Naive thymus-derived CD8-positive, alpha-beta T cell (primary cell): Measurements from ENCODE around the gene SPP2. TPM values are rescaled to one million over a fixed set of nuclear protein-coding genes. Genes with fewer than 3 reads are reported as not detected.

Experiments used
- ATAC-seq, 2 donors: fragments of 150-1000 bp; cut with Tn5 transposase in 1 of 2; sonication (Bioruptor Pico), chemical (Tn5 transposase) in 1 of 2; 1 replicate in 1 of 2; 2 replicates in 1 of 2; pipeline ENCODE4 v1.10.0; 2021; ENCODE audit warnings: mild to moderate bottlenecking in 2 of 2, moderate library complexity in 2 of 2
- POLR2A ChIA-PET: fragments of 350-600 bp; sonication (Branson Sonifier 250); formaldehyde crosslinking; loops from one replicate; lab custom pipeline; 2021; ENCODE audit warnings: antibody characterized with exemption; lab: Charles Lee
- DNase-seq, 10 donors: peaks; one replicate each; pipeline versions ENCODE4 v3.0.0 to v3.0.0-alpha.2; 2020 to 2022
- H3K27ac Mint-ChIP-seq, 10 donors: one replicate each; pipeline ENCODE4 v1.8.0; 2020 to 2022; ENCODE audit warnings: mild to moderate bottlenecking in 10 of 10, mixed read lengths in 10 of 10, moderate library complexity in 4 of 10, inconsistent platforms in 1 of 10
- H3K27me3 Mint-ChIP-seq, 5 donors: one replicate each; pipeline ENCODE4 v1.8.0; 2021 to 2022; ENCODE audit warnings: mixed read lengths in 5 of 5
- H3K36me3 Mint-ChIP-seq, 3 donors: one replicate each; pipeline ENCODE4 v1.8.0; 2020 to 2022; ENCODE audit warnings: mixed read lengths in 3 of 3, mild to moderate bottlenecking in 2 of 3, inconsistent platforms in 1 of 3
- H3K4me1 Mint-ChIP-seq, 4 donors: one replicate each; pipeline ENCODE4 v1.8.0; 2021 to 2022; ENCODE audit warnings: mixed read lengths in 4 of 4
- H3K4me3 Mint-ChIP-seq, 10 donors: one replicate each; pipeline ENCODE4 v1.8.0; 2020 to 2022; ENCODE audit warnings: mild to moderate bottlenecking in 10 of 10, mixed read lengths in 10 of 10, moderate library complexity in 6 of 10, inconsistent platforms in 1 of 10
- H3K9me3 Mint-ChIP-seq, 9 donors: one replicate each; pipeline ENCODE4 v1.8.0; 2020 to 2022; ENCODE audit warnings: mixed read lengths in 9 of 9, mild to moderate bottlenecking in 3 of 9, inconsistent platforms in 1 of 9, moderate library complexity in 1 of 9
- polyA plus RNA-seq, 3 donors: library from polyadenylated mRNA; unstranded; fragments of 300-500 nt; fragmentation: Illumina TruSeq; gene quantifications; one replicate each; pipeline ENCODE4 v1.2.3, GENCODE V29; 2021
- total RNA-seq, 8 experiments: library from RNA in 2 of 8; stranded (reverse) in 2 of 8; gene quantifications; one replicate each; pipeline ENCODE4 v1.2.3 and lab custom pipeline; 2021 to 2026

Gene SPP2
- total and polyA plus RNA-seq, 5 experiments from 2014 or later, result not detected

GRCh38 chr2:234046521-234046920 lies 4.0 kb upstream of the SPP2 start:
- Mint-ChIP-seq H3K4me3 (no peak overlapping the region), H3K27me3 (peaks cover 0 to 4% (median 0%) of the 10 kb centered on the region in 5 donors), H3K27ac (no peak overlapping the region), H3K36me3 (no peaks in the 10 kb centered on the region), H3K4me1 (peaks cover 0 to 10% (median 4%) of the 10 kb centered on the region in 4 donors), H3K9me3 (peaks cover 0 to 5% (median 0%) of the 10 kb centered on the region in 9 donors)
- ATAC-seq (no peak), DNase-seq (no peak)
- POLR2A ChIA-PET, result interaction anchor here (0.6 kb wide), 1 partner anchor 21 kb away, joined by 5 read pairs; no protein-coding TSS in a partner anchor

- no peak overlapping the region for H3K27ac Mint-ChIP-seq
- H3K36me3 Mint-ChIP-seq, result no peaks in the 10 kb centered on the region
- no peak for ATAC-seq
- POLR2A ChIA-PET, result no interaction called here
- H3K9me3 Mint-ChIP-seq, result peaks cover 0 to 5% (median 0%) of the 10 kb centered on the region in 9 donors
- H3K4me3 Mint-ChIP-seq, result no peak overlapping the region
- no peak for DNase-seq
- peaks cover 0 to 11% (median 9%) of the 10 kb centered on the region in 4 donors for H3K4me1 Mint-ChIP-seq
- peaks cover 0 to 1% (median 0%) of the 10 kb centered on the region in 5 donors for H3K27me3 Mint-ChIP-seq
These were observed 3.1 kb upstream of the SPP2 start for GRCh38 chr2:234047361-234047760.

GRCh38 chr2:234048049-234048448 lies 2.5 kb upstream of the SPP2 start:
- peaks cover 0 to 15% (median 9%) of the 10 kb centered on the region in 4 donors for H3K4me1 Mint-ChIP-seq

GRCh38 chr2:234051374-234052070 lies 1.0 kb downstream of the SPP2 start:
- Mint-ChIP-seq H3K36me3 (peaks cover 0 to 1% (median 0%) of the 10 kb centered on the region in 3 donors), H3K4me1 (peaks cover 0 to 17% (median 10%) of the 10 kb centered on the region in 4 donors), H3K9me3 (peaks cover 0 to 6% (median 0%) of the 10 kb centered on the region in 9 donors), H3K27me3 (peaks cover 0 to 3% (median 0%) of the 10 kb centered on the region in 5 donors), H3K27ac (peak overlapping the region in 1 of 10 donors; percentile 8), H3K4me3 (no peak overlapping the region)
- no peak for ATAC-seq
- no peak for DNase-seq
- POLR2A ChIA-PET, result no interaction called here

More at GRCh38 chr2:234048049-234048448, 2.5 kb upstream of the SPP2 start:
- ATAC-seq (no peak), DNase-seq (no peak)
- no peak overlapping the region for H3K4me3 Mint-ChIP-seq
- POLR2A ChIA-PET, result no interaction called here
- H3K27me3 Mint-ChIP-seq, result no peaks in the 10 kb centered on the region
- H3K36me3 Mint-ChIP-seq, result no peaks in the 10 kb centered on the region
- H3K27ac Mint-ChIP-seq, result peak overlapping the region in 1 of 10 donors; percentile 45
- H3K9me3 Mint-ChIP-seq, result peaks cover 0 to 5% (median 0%) of the 10 kb centered on the region in 9 donors

GRCh38 chr2:234058881-234059280 lies 8.4 kb downstream of the SPP2 start:
- POLR2A ChIA-PET, result no interaction called here
- ATAC-seq (no peak), DNase-seq (no peak)
- H3K27me3 Mint-ChIP-seq, result peaks cover 0 to 20% (median 0%) of the 10 kb centered on the region in 5 donors
- H3K4me3 Mint-ChIP-seq, result no peak overlapping the region
- peaks cover 0 to 3% (median 0%) of the 10 kb centered on the region in 9 donors for H3K9me3 Mint-ChIP-seq
- H3K27ac Mint-ChIP-seq, result no peak overlapping the region
- peaks cover 7 to 21% (median 10%) of the 10 kb centered on the region in 4 donors for H3K4me1 Mint-ChIP-seq
- H3K36me3 Mint-ChIP-seq, result peaks cover 0 to 1% (median 0%) of the 10 kb centered on the region in 3 donors

- POLR2A ChIA-PET, result no interaction called here
- Mint-ChIP-seq H3K4me1 (peaks cover 7 to 20% (median 14%) of the 10 kb centered on the region in 4 donors), H3K4me3 (no peak overlapping the region), H3K9me3 (no peaks in the 10 kb centered on the region), H3K27ac (peak overlapping the region in 1 of 10 donors; percentile 63), H3K27me3 (peaks cover 0 to 18% (median 0%) of the 10 kb centered on the region in 5 donors), H3K36me3 (no peaks in the 10 kb centered on the region)
- ATAC-seq (no peak), DNase-seq (no peak)
These were observed 9.7 kb downstream of the SPP2 start for GRCh38 chr2:234060236-234060635.

GRCh38 chr2:234061624-234062257 lies 11.2 kb downstream of the SPP2 start:
- Mint-ChIP-seq H3K27ac (no peak overlapping the region), H3K4me3 (no peak overlapping the region), H3K9me3 (no peaks in the 10 kb centered on the region), H3K36me3 (no peaks in the 10 kb centered on the region), H3K4me1 (peaks cover 7 to 18% (median 12%) of the 10 kb centered on the region in 4 donors), H3K27me3 (peaks cover 0 to 20% (median 0%) of the 10 kb centered on the region in 5 donors)
- POLR2A ChIA-PET, result interaction anchor here (0.6 kb wide), 1 partner anchor 104 kb away, joined by 3 read pairs; no protein-coding TSS in a partner anchor
- ATAC-seq (no peak), DNase-seq (no peak)

- peaks cover 0 to 10% (median 3%) of the 10 kb centered on the region in 3 donors for H3K36me3 Mint-ChIP-seq
- ATAC-seq (no peak), DNase-seq (no peak)
- POLR2A ChIA-PET, result no interaction called here
- H3K9me3 Mint-ChIP-seq, result peaks cover 2 to 11% (median 6%) of the 10 kb centered on the region in 9 donors
- H3K4me1 Mint-ChIP-seq, result peaks cover 8 to 15% (median 12%) of the 10 kb centered on the region in 4 donors
- H3K4me3 Mint-ChIP-seq, result no peak overlapping the region
- no peak overlapping the region for H3K27ac Mint-ChIP-seq
- H3K27me3 Mint-ChIP-seq, result peaks cover 0 to 3% (median 0%) of the 10 kb centered on the region in 5 donors
These were observed 16.1 kb downstream of the SPP2 start for GRCh38 chr2:234066587-234066986.

GRCh38 chr2:234071664-234072063 lies 21.2 kb downstream of the SPP2 start:
- Mint-ChIP-seq H3K4me3 (peak overlapping the region in 1 of 10 donors; percentile 41), H3K9me3 (peaks cover 2 to 11% (median 6%) of the 10 kb centered on the region in 9 donors), H3K27me3 (peaks cover 0 to 4% (median 0%) of the 10 kb centered on the region in 5 donors), H3K27ac (peak overlapping the region in 5 of 10 donors; percentile 8 to 66 (median 17)), H3K36me3 (peaks cover 0 to 10% (median 3%) of the 10 kb centered on the region in 3 donors), H3K4me1 (peaks cover 15 to 35% (median 24%) of the 10 kb centered on the region in 4 donors)
- ATAC-seq (peak in 1 of 2 donors; percentile 71), DNase-seq (peak in 3 of 10 donors; percentile 5 to 21 (median 5))
- POLR2A ChIA-PET, result no interaction called here

GRCh38 chr2:234072454-234072853 lies 22.0 kb downstream of the SPP2 start:
- H3K27me3 Mint-ChIP-seq, result peaks cover 0 to 4% (median 0%) of the 10 kb centered on the region in 5 donors

GRCh38 chr2:234074751-234075517 lies 24.4 kb downstream of the SPP2 start:
- H3K9me3 Mint-ChIP-seq, result peaks cover 0 to 4% (median 0%) of the 10 kb centered on the region in 9 donors
- ATAC-seq, result no peak
- H3K27me3 Mint-ChIP-seq, result peaks cover 0 to 4% (median 0%) of the 10 kb centered on the region in 5 donors
- no peak for DNase-seq
- no peak overlapping the region for H3K4me3 Mint-ChIP-seq
- H3K27ac Mint-ChIP-seq, result peak overlapping the region in 2 of 10 donors; percentile 32 to 50
- POLR2A ChIA-PET, result no interaction called here
- H3K4me1 Mint-ChIP-seq, result peaks cover 22 to 52% (median 39%) of the 10 kb centered on the region in 4 donors
- H3K36me3 Mint-ChIP-seq, result no peaks in the 10 kb centered on the region

More at GRCh38 chr2:234072454-234072853, 22.0 kb downstream of the SPP2 start:
- no peak for ATAC-seq
- POLR2A ChIA-PET, result no interaction called here
- Mint-ChIP-seq H3K36me3 (peaks cover 0 to 10% (median 3%) of the 10 kb centered on the region in 3 donors), H3K9me3 (peaks cover 2 to 11% (median 6%) of the 10 kb centered on the region in 9 donors), H3K4me3 (no peak overlapping the region), H3K27ac (no peak overlapping the region), H3K4me1 (peaks cover 23 to 43% (median 29%) of the 10 kb centered on the region in 4 donors)
- no peak for DNase-seq

GRCh38 chr2:234075518-234075915 lies 25.0 kb downstream of the SPP2 start:
- peaks cover 0 to 3% (median 0%) of the 10 kb centered on the region in 9 donors for H3K9me3 Mint-ChIP-seq
- peaks cover 0 to 4% (median 0%) of the 10 kb centered on the region in 5 donors for H3K27me3 Mint-ChIP-seq
- POLR2A ChIA-PET, result no interaction called here
- DNase-seq (no peak), ATAC-seq (no peak)
- H3K27ac Mint-ChIP-seq, result peak overlapping the region in 5 of 10 donors; percentile 19 to 70 (median 50)
- H3K4me1 Mint-ChIP-seq, result peaks cover 22 to 52% (median 39%) of the 10 kb centered on the region in 4 donors
- no peak overlapping the region for H3K4me3 Mint-ChIP-seq
- no peaks in the 10 kb centered on the region for H3K36me3 Mint-ChIP-seq
